ENCODE results near the gene SRP68.

SRP68 gene

DNA sequence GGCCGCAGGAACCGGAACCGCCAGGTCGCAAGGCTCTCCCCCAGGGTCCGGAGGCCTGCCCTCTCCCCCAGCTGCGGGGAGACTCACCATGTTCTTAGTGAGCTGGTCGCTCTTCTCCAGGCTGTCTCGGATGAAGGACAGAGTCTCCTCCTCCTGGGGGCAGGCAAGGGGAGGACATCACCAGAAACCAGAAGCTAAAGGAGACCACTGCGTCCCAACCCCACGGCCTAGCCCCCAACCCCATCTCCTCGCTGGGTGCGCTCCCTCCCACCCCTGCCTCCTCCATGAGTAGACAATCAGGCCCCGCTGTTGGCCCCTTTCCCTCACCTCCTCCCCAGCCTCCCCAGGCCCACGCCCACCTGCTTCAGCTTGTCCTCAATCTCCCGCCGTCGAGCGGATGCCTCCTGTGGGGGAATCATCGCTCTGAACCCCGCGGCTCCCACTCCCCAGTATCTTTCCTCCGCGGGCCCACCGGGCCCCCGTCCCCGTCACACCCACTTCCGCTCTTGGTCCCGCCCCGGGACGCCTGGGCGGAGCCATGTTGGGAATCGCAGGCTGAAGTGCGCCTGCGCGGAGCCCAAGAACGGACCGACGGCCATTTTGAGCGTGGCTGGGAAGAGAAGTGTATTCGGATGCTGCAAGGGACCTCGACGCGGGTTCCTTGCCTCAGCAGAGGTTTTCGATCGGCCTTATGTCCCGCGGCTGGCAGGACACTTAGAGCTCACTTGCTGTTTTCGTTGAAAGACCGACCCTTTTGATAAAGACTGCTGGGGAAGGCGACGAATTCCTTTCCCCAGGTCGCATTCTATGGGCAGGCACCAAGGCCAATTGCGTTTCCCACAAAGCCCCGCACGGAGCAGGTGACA, 31.2 kb upstream of the SRP68 start, which contains the start of gene EXOC7:
Gene EXOC7, minus strand, starts transcription at position 514 of the 866 bp plus-strand sequence. Its CDS starts 95 bp downstream, at position 419.
- TF ChIP-seq FOXP2 (optimal IDR thresholded peaks at IDR 0.05; ENCODE audit: borderline replicate concordance, extremely low read depth, extremely low read length, insufficient read depth): no peak
- TF ChIP-seq, protein P1, sequence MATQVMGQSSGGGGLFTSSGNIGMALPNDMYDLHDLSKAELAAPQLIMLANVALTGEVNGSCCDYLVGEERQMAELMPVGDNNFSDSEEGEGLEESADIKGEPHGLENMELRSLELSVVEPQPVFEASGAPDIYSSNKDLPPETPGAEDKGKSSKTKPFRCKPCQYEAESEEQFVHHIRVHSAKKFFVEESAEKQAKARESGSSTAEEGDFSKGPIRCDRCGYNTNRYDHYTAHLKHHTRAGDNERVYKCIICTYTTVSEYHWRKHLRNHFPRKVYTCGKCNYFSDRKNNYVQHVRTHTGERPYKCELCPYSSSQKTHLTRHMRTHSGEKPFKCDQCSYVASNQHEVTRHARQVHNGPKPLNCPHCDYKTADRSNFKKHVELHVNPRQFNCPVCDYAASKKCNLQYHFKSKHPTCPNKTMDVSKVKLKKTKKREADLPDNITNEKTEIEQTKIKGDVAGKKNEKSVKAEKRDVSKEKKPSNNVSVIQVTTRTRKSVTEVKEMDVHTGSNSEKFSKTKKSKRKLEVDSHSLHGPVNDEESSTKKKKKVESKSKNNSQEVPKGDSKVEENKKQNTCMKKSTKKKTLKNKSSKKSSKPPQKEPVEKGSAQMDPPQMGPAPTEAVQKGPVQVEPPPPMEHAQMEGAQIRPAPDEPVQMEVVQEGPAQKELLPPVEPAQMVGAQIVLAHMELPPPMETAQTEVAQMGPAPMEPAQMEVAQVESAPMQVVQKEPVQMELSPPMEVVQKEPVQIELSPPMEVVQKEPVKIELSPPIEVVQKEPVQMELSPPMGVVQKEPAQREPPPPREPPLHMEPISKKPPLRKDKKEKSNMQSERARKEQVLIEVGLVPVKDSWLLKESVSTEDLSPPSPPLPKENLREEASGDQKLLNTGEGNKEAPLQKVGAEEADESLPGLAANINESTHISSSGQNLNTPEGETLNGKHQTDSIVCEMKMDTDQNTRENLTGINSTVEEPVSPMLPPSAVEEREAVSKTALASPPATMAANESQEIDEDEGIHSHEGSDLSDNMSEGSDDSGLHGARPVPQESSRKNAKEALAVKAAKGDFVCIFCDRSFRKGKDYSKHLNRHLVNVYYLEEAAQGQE (IDR thresholded peaks at IDR 0.05; ENCODE audit: insufficient read depth in 1 of 2, low read depth in 2 of 2, low read length in 2 of 2): peak; percentile 4 to 33; a peak in 1 of 4 replicates
- peak; percentile 89 for TF ChIP-seq POLR2AphosphoS5 (IDR thresholded peaks at IDR 0.05; ENCODE audit: low read depth, low read length)
- peak; percentile 86 for TF ChIP-seq TAF1 (IDR thresholded peaks at IDR 0.05; ENCODE audit: borderline replicate concordance, insufficient read depth, low read length)
- TF ChIP-seq SIN3A (IDR thresholded peaks at IDR 0.05; ENCODE audit: borderline replicate concordance, insufficient read depth, low read length): peak; percentile 67; the same call in 1 of the 2 replicates

DNA sequence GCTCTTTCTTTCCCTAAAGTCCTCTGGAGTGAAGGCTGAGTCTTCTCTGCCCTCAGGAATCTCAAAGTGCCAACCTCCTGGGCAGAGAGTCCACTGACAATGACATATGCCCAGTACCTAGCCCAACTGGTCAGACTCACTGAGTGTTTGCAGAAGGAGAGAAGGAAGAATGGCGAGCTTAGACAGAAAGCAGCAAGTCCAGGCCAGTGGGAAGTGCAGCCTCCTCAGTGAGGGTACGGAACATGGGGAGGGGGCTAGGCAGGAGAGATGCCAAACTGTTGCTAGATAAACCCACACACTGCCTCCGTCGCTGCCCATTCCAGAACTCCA, 30.6 kb upstream of the SRP68 start:
- TF ChIP-seq SIN3A (IDR thresholded peaks at IDR 0.05; ENCODE audit: borderline replicate concordance, insufficient read depth, low read length) (no peak), TAF1 (IDR thresholded peaks at IDR 0.05; ENCODE audit: borderline replicate concordance, insufficient read depth, low read length) (no peak)
- TF ChIP-seq, protein P1 (IDR thresholded peaks at IDR 0.05; ENCODE audit: insufficient read depth in 1 of 2, low read depth in 2 of 2, low read length in 2 of 2): no peak

DNA sequence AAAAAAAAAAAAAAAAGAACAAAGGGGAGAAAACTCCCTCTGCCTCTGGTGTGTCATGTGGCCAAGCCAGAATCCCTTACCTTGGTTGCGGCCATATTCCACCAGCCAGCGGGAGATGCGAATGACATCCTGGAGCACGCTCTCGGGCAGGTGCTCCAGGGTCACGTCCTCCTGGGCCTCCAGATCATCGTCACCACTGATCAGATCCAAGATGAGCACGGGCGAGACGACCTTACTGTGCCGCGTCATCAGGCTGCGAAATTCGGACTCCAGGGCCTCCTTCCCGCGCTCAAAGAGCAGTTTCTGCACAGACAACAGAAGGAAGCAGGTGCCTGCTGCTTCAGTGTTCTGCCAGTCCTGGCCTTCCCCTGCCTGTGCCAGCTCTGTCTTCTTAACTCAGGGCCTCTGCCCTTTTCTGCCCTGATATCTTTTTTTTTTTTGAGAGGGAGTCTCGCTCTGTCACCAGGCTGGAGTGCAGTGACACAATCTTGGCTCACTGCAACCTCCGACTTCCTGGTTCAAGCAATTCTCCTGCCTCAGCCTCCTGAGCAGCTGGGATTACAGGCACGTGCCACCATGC, 25.5 kb upstream of the SRP68 start:
- TF ChIP-seq FOXP2 (optimal IDR thresholded peaks at IDR 0.05; ENCODE audit: borderline replicate concordance, extremely low read depth, extremely low read length, insufficient read depth): no peak
- TF ChIP-seq, protein P1 (IDR thresholded peaks at IDR 0.05; ENCODE audit: insufficient read depth in 1 of 2, low read depth in 2 of 2, low read length in 2 of 2): no peak
- TF ChIP-seq SIN3A (IDR thresholded peaks at IDR 0.05; ENCODE audit: borderline replicate concordance, insufficient read depth, low read length): no peak
- no peak for TF ChIP-seq TAF1 (IDR thresholded peaks at IDR 0.05; ENCODE audit: borderline replicate concordance, insufficient read depth, low read length)
- no peak for TF ChIP-seq POLR2AphosphoS5 (IDR thresholded peaks at IDR 0.05; ENCODE audit: low read depth, low read length)

DNA sequence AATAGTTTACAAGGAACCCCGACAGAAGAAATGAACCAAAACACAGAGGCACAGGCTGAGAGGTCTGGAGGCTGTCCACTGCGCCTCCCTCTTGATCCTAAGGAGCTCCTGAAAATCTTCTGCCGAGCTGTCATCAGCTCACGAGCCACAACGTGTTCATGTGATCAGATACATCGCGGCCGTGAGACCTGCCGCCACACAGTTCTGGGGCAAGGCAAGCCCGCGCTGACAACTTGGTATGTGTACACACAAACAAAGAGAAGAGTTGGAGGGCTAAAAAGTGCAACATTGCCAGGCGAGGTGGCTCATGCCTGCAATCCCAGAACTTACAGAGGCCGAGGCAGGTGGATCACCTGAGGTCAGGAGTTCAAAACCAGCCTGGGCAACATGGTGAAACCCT, 23.6 kb upstream of the SRP68 start:
- TF ChIP-seq, protein P1 (IDR thresholded peaks at IDR 0.05; ENCODE audit: insufficient read depth in 1 of 2, low read depth in 2 of 2, low read length in 2 of 2): no peak
- TF ChIP-seq FOXP2 (optimal IDR thresholded peaks at IDR 0.05; ENCODE audit: borderline replicate concordance, extremely low read depth, extremely low read length, insufficient read depth): no peak
- TF ChIP-seq SIN3A (IDR thresholded peaks at IDR 0.05; ENCODE audit: borderline replicate concordance, insufficient read depth, low read length): no peak
- TF ChIP-seq POLR2AphosphoS5 (IDR thresholded peaks at IDR 0.05; ENCODE audit: low read depth, low read length): no peak
- no peak for TF ChIP-seq TAF1 (IDR thresholded peaks at IDR 0.05; ENCODE audit: borderline replicate concordance, insufficient read depth, low read length)
